Fibroblast of skin of left quadriceps (primary cell): ENCODE results near the gene SLC46A3.
A peak's percentile ranks its signal among the peaks of the same experiment; 100 is the strongest.
"Not testable (repeated sequence)": the region's sequence is repeated elsewhere in the genome, so short reads cannot be mapped to it uniquely, and the experiment has no call there.

Experiments
- DNase-seq, 2 experiments: peaks; one replicate each; pipeline ENCODE4 v3.0.0-alpha.2; 2013; ENCODE audit warnings: low read depth in 2 of 2

The SLC46A3 gene

GRCh38 chr13:28718543-28719226, at the start of gene SLC46A3:
Gene SLC46A3, minus strand, starts transcription at chr13:28718970. Its CDS starts 972 bp downstream, at chr13:28717998.
- peak; percentile 93 to 94 for DNase-seq

- DNase-seq = no peak
These were observed 45.1 kb upstream of the SLC46A3 start for GRCh38 chr13:28763887-28764286.

- peak in 1 of 2 experiments; percentile 15 for DNase-seq
These were observed 42.8 kb upstream of the SLC46A3 start for GRCh38 chr13:28761586-28761985.

GRCh38 chr13:28755546-28755870, 36.7 kb upstream of the SLC46A3 start:
- DNase-seq = no peak

- DNase-seq = no peak
These were observed 36.2 kb upstream of the SLC46A3 start for GRCh38 chr13:28754698-28755545.

GRCh38 chr13:28753946-28754345, 35.2 kb upstream of the SLC46A3 start:
- no peak for DNase-seq

GRCh38 chr13:28753208-28753892, 34.6 kb upstream of the SLC46A3 start:
- DNase-seq = peak; percentile 85 to 86

GRCh38 chr13:28751175-28751960, 32.6 kb upstream of the SLC46A3 start:
- no peak for DNase-seq

GRCh38 chr13:28750187-28751045, 31.6 kb upstream of the SLC46A3 start:
- DNase-seq = no peak

- no peak for DNase-seq
These were observed 29.1 kb upstream of the SLC46A3 start for GRCh38 chr13:28747851-28748250.

- DNase-seq = no peak
These were observed 27.5 kb upstream of the SLC46A3 start for GRCh38 chr13:28746287-28746612.

GRCh38 chr13:28744656-28745055, 25.9 kb upstream of the SLC46A3 start:
- DNase-seq = no peak

GRCh38 chr13:28744091-28744536, 25.3 kb upstream of the SLC46A3 start:
- no peak for DNase-seq

GRCh38 chr13:28743499-28744083, 24.8 kb upstream of the SLC46A3 start:
- DNase-seq = no peak

GRCh38 chr13:28743020-28743419, 24.2 kb upstream of the SLC46A3 start:
- DNase-seq = no peak

- DNase-seq = not testable (repeated sequence)
These were observed 23.7 kb upstream of the SLC46A3 start for GRCh38 chr13:28742445-28742844.

- DNase-seq = no peak
These were observed 22.3 kb upstream of the SLC46A3 start for GRCh38 chr13:28741084-28741491.

GRCh38 chr13:28739376-28739775, 20.6 kb upstream of the SLC46A3 start:
- DNase-seq = no peak

GRCh38 chr13:28735481-28736029, 16.8 kb upstream of the SLC46A3 start:
- DNase-seq = no peak

GRCh38 chr13:28734906-28735305, 16.1 kb upstream of the SLC46A3 start:
- no peak for DNase-seq
